ENCODE data around the gene PEX1. TPM values are rescaled to one million over a fixed set of nuclear protein-coding genes. Genes with fewer than 3 reads are reported as not detected.

Gene PEX1
- total RNA-seq, 1 experiment from 2014 or later = 20.2 TPM

GRCh38 chr7:92557808-92558362, 29.6 kb upstream of the PEX1 start:
- Histone ChIP-seq H4K20me1 (ENCODE audit: insufficient read depth) (0 out of 2 replicates have a peak, but pooled peaks cover 3% of the 10 kb centered on the region), H3K79me2 (ENCODE audit: low read depth) (no peaks in the 10 kb centered on the region), H3K4me1 (replicated peaks; ENCODE audit: insufficient read depth) (no peaks in the 10 kb centered on the region), H3K9me2 (ENCODE audit: insufficient read depth) (no peaks in the 10 kb centered on the region), H3K4me3 (no peak overlapping the region), H3K27ac (no peak overlapping the region), H3K4me2 (no peak overlapping the region), H3K27me3 (ENCODE audit: insufficient read depth, low read depth) (no peaks in the 10 kb centered on the region), H3F3A (ENCODE audit: insufficient read depth, low read depth) (peaks cover 23% of the 10 kb centered on the region), H3K9me3 (ENCODE audit: insufficient read depth, low read depth) (no peaks in the 10 kb centered on the region), H3K36me3 (ENCODE audit: low read depth) (peaks cover 13% of the 10 kb centered on the region), H2AFZ (no peak overlapping the region)
- BruUV-seq (replicated peaks) = TSS peak; percentile 6
- ChIA-PET POLR2A (ENCODE audit: unreplicated experiment) (no interaction called here), CTCF (no interaction called here)
- intact Hi-C loops (cut with micrococcal nuclease; ENCODE audit: unreplicated experiment) = no loop called here
- no peak for TF ChIP-seq CTCF (conservative IDR thresholded peaks at IDR 0.05)
- no peak for TF ChIP-seq EZH2 (IDR thresholded peaks at IDR 0.05; ENCODE audit: low read depth)
- DNase-seq = no peak

DNA sequence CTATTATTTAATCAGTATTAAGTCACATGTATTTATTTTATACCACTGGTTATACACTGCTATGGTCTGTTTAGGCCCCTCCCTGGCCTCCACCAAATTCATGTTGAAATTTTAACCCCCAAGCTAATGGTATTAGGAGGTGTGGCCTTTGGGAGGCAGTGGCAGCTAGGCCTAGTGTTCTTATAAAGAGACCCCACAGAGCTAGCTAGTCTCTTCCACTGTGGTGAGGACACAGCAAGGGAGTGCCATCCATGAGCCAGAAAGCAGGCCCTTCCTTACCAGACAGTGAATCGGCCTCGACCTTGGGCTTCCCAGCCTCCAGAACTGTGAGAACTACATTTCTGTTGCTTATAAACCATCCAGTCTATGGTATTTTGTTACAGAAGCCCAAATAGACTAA, 28.9 kb upstream of the PEX1 start:
- BruUV-seq (replicated peaks) = no TSS peak
- Histone ChIP-seq H3K9me3 (ENCODE audit: insufficient read depth, low read depth) (no peaks in the 10 kb centered on the region), H3K27me3 (ENCODE audit: insufficient read depth, low read depth) (no peaks in the 10 kb centered on the region), H3K27ac (no peak overlapping the region), H3F3A (ENCODE audit: insufficient read depth, low read depth) (peaks cover 23% of the 10 kb centered on the region), H3K36me3 (ENCODE audit: low read depth) (peaks cover 8% of the 10 kb centered on the region), H3K4me1 (replicated peaks; ENCODE audit: insufficient read depth) (no peaks in the 10 kb centered on the region), H2AFZ (no peak overlapping the region), H3K4me3 (no peak overlapping the region), H3K4me2 (no peak overlapping the region), H4K20me1 (ENCODE audit: insufficient read depth) (0 out of 2 replicates have a peak, but pooled peaks cover 3% of the 10 kb centered on the region), H3K9me2 (ENCODE audit: insufficient read depth) (no peaks in the 10 kb centered on the region), H3K79me2 (ENCODE audit: low read depth) (no peaks in the 10 kb centered on the region)
- CTCF ChIA-PET = no interaction called here
- DNase-seq = no peak
- intact Hi-C loops (cut with micrococcal nuclease; ENCODE audit: unreplicated experiment) = no loop called here
- POLR2A ChIA-PET (ENCODE audit: unreplicated experiment) = no interaction called here
- no peak for TF ChIP-seq EZH2 (IDR thresholded peaks at IDR 0.05; ENCODE audit: low read depth)
- no peak for TF ChIP-seq CTCF (conservative IDR thresholded peaks at IDR 0.05)

- Histone ChIP-seq H3K4me3 (no peak overlapping the region), H3K27ac (no peak overlapping the region), H3K27me3 (ENCODE audit: insufficient read depth, low read depth) (no peaks in the 10 kb centered on the region), H3K9me2 (ENCODE audit: insufficient read depth) (no peaks in the 10 kb centered on the region), H3K4me1 (replicated peaks; ENCODE audit: insufficient read depth) (no peaks in the 10 kb centered on the region), H3K4me2 (no peak overlapping the region), H4K20me1 (ENCODE audit: insufficient read depth) (no peaks in the 10 kb centered on the region), H3K9me3 (ENCODE audit: insufficient read depth, low read depth) (no peaks in the 10 kb centered on the region), H3F3A (ENCODE audit: insufficient read depth, low read depth) (no peaks in the 10 kb centered on the region), H3K79me2 (ENCODE audit: low read depth) (no peaks in the 10 kb centered on the region), H3K36me3 (ENCODE audit: low read depth) (no peaks in the 10 kb centered on the region), H2AFZ (no peak overlapping the region)
- POLR2A ChIA-PET (ENCODE audit: unreplicated experiment) = no interaction called here
- no peak for DNase-seq
- no TSS peak for BruUV-seq (replicated peaks)
- CTCF ChIA-PET = no interaction called here
- intact Hi-C loops (cut with micrococcal nuclease; ENCODE audit: unreplicated experiment) = no loop called here
- TF ChIP-seq EZH2 (IDR thresholded peaks at IDR 0.05; ENCODE audit: low read depth) (no peak), CTCF (conservative IDR thresholded peaks at IDR 0.05) (no peak)
These were observed 21.9 kb upstream of the PEX1 start for GRCh38 chr7:92550194-92550593.
